CD14-positive monocyte (primary cell): ENCODE data around the gene KCNQ1. TPM values are rescaled to one million over a fixed set of nuclear protein-coding genes. Genes with fewer than 3 reads are reported as not detected.
A peak's percentile ranks its signal among the peaks of the same experiment; 100 is the strongest.

Experiments used
- DNase-seq, 3 donors: peaks; one replicate each; pipeline ENCODE4 v3.0.0-alpha.2; 2011 to 2022
- H2AFZ ChIP-seq: 2 replicates; pipeline ENCODE4 v1.6.0; 2012; ENCODE audit warnings: mild to moderate bottlenecking, low read depth, low read length, inconsistent platforms; ENCODE audit not compliant: insufficient read depth, poor library complexity, severe bottlenecking
- H3K27ac ChIP-seq, 2 donors: 1 replicate in 1 of 2; 2 replicates in 1 of 2; pipeline ENCODE4 v1.5.1; 2012 to 2013; ENCODE audit warnings: low read length in 2 of 2, control low read depth in 1 of 2, inconsistent platforms in 1 of 2, low read depth in 1 of 2, mild to moderate bottlenecking in 1 of 2
- H3K27me3 ChIP-seq, 2 donors: one replicate each; pipeline versions ENCODE4 v1.6.0 to v1.6.1; 2011 to 2013; ENCODE audit warnings: low read length in 2 of 2; ENCODE audit not compliant: control insufficient read depth in 2 of 2, insufficient read depth in 2 of 2
- H3K36me3 ChIP-seq, 2 donors: replicated peaks in 1 of 2; 1 replicate in 1 of 2; 2 replicates in 1 of 2; pipeline versions ENCODE4 v1.5.1 to v1.6.1; 2012 to 2013; ENCODE audit warnings: low read length in 2 of 2, control low read depth in 1 of 2, inconsistent platforms in 1 of 2, mild to moderate bottlenecking in 1 of 2; ENCODE audit not compliant: insufficient read depth in 2 of 2, control insufficient read depth in 1 of 2
- H3K4me1 ChIP-seq, 2 donors: 1 replicate in 1 of 2; 2 replicates in 1 of 2; pipeline versions ENCODE4 v1.5.1 to v1.6.1; 2012 to 2013; ENCODE audit warnings: low read length in 2 of 2, control low read depth in 1 of 2, inconsistent platforms in 1 of 2, mild to moderate bottlenecking in 1 of 2, moderate library complexity in 1 of 2; ENCODE audit not compliant: insufficient read depth in 2 of 2, control insufficient read depth in 1 of 2
- H3K4me2 ChIP-seq: replicated peaks from 2 replicates; pipeline ENCODE3; 2012; ENCODE audit warnings: low read length, moderate library complexity, mild to moderate bottlenecking; ENCODE audit not compliant: poor library complexity, severe bottlenecking; ENCODE audit errors: extremely low read depth
- H3K4me3 ChIP-seq, 3 experiments: fragments of 200-600 bp in 1 of 3; sonication (generic) in 1 of 3; replicated peaks in 1 of 3; 1 replicate in 2 of 3; 2 replicates in 1 of 3; pipeline ENCODE4 v1.5.1; 2011 to 2013; ENCODE audit warnings: low read length in 3 of 3, mild to moderate bottlenecking in 3 of 3, control low read depth in 2 of 3, low read depth in 2 of 3, inconsistent platforms in 1 of 3, moderate library complexity in 1 of 3
- H3K79me2 ChIP-seq: 2 replicates; pipeline ENCODE4 v1.6.0; 2012; ENCODE audit warnings: mild to moderate bottlenecking, control low read depth, inconsistent platforms, low read length, moderate library complexity; ENCODE audit not compliant: insufficient read depth
- H3K9ac ChIP-seq: 2 replicates; pipeline ENCODE4 v1.6.0; 2017; ENCODE audit warnings: low read length, mild to moderate bottlenecking; ENCODE audit not compliant: insufficient read depth, poor library complexity, severe bottlenecking
- H3K9me3 ChIP-seq, 2 donors: replicated peaks in 1 of 2; 1 replicate in 1 of 2; 2 replicates in 1 of 2; pipeline versions ENCODE4 v1.5.1 to v1.6.1; 2012 to 2013; ENCODE audit warnings: low read length in 2 of 2, control low read depth in 1 of 2; ENCODE audit not compliant: control insufficient read depth in 1 of 2, insufficient read depth in 1 of 2
- H4K20me1 ChIP-seq: 2 replicates; pipeline ENCODE4 v1.6.0; 2012; ENCODE audit warnings: mild to moderate bottlenecking, low read length, control low read depth, moderate library complexity; ENCODE audit not compliant: insufficient read depth
- H3K27ac Mint-ChIP-seq, 7 donors: one replicate each; pipeline ENCODE4 v1.8.0; 2020; ENCODE audit warnings: mild to moderate bottlenecking in 7 of 7, mixed read lengths in 7 of 7, moderate library complexity in 6 of 7, inconsistent platforms in 2 of 7
- H3K27me3 Mint-ChIP-seq, 3 donors: one replicate each; pipeline ENCODE4 v1.8.0; 2021 to 2022; ENCODE audit warnings: low read depth in 3 of 3, mild to moderate bottlenecking in 3 of 3, mixed read lengths in 3 of 3, moderate library complexity in 3 of 3, inconsistent platforms in 1 of 3
- H3K36me3 Mint-ChIP-seq, 2 donors: one replicate each; pipeline ENCODE4 v1.8.0; 2020; ENCODE audit warnings: mixed read lengths in 2 of 2, inconsistent platforms in 1 of 2, mild to moderate bottlenecking in 1 of 2
- H3K4me1 Mint-ChIP-seq: one replicate; pipeline ENCODE4 v1.8.0; 2020; ENCODE audit warnings: mild to moderate bottlenecking, mixed read lengths
- H3K4me3 Mint-ChIP-seq, 2 donors: one replicate each; pipeline ENCODE4 v1.8.0; 2020; ENCODE audit warnings: mild to moderate bottlenecking in 2 of 2, mixed read lengths in 2 of 2, moderate library complexity in 1 of 2
- H3K9me3 Mint-ChIP-seq, 7 donors: one replicate each; pipeline ENCODE4 v1.8.0; 2020 to 2022; ENCODE audit warnings: mixed read lengths in 7 of 7, mild to moderate bottlenecking in 6 of 7, moderate library complexity in 6 of 7, inconsistent platforms in 2 of 7
- CTCF ChIP-seq: fragments of 200-600 bp; IDR thresholded peaks from one replicate; pipeline ENCODE4 v1.8.0; 2022; ENCODE audit warnings: antibody characterized with exemption, mild to moderate bottlenecking
- WGBS: methylation state at CpG from one replicate; pipeline ENCODE4 v1.1.5; 2013; ENCODE audit warnings: missing lambda C conversion rate; ENCODE audit not compliant: insufficient coverage; 5-methylcytosine and 5-hydroxymethylcytosine counted together
- intact Hi-C, 2 donors: fragments of 100-400 bp; cut with micrococcal nuclease; formaldehyde crosslinking; loops; one replicate each; pipeline versions ENCODE4 v1.15.0 to v1.15.1; 2023
- polyA plus RNA-seq, 3 donors: library from polyadenylated mRNA; depleted of rRNA in 1 of 3; unstranded in 2 of 3; stranded (reverse) in 1 of 3; fragments of 300-500 nt in 2 of 3; fragments of >200 nt in 1 of 3; fragmentation: Illumina TruSeq in 2 of 3; gene quantifications; 1 replicate in 2 of 3; 2 replicates in 1 of 3; pipeline ENCODE4 v1.2.3, GENCODE V29; 2012 to 2021

The KCNQ1 gene
- polyA plus RNA-seq, 3 donors: 14.9 to 31.8 (median 21.6) TPM

- DNase-seq: peak in 1 of 3 donors; percentile 1
- peak overlapping the region in 1 of 7 donors; percentile 76 for H3K27ac Mint-ChIP-seq
- no peak overlapping the region for H3K9ac ChIP-seq
Observed at GRCh38 chr11:2592559-2593392, 148.0 kb downstream of the KCNQ1 start.

More at GRCh38 chr11:2592559-2593392, 148.0 kb downstream of the KCNQ1 start:
- Histone ChIP-seq H4K20me1 (peaks cover 53% of the 10 kb centered on the region), H3K4me3 (no peak overlapping the region), H2AFZ (no peak overlapping the region), H3K79me2 (no peaks in the 10 kb centered on the region), H3K36me3 (peaks cover 51 to 66% of the 10 kb centered on the region in 2 donors), H3K9me3 (peaks cover 0 to 6% of the 10 kb centered on the region in 2 donors), H3K27ac (no peak overlapping the region), H3K4me2 (no peak overlapping the region), H3K27me3 (no peaks in the 10 kb centered on the region), H3K4me1 (no peaks in the 10 kb centered on the region)
- TF ChIP-seq CTCF: no peak
- intact Hi-C loops: no loop called here
- Mint-ChIP-seq H3K27me3 (peaks cover 0 to 3% (median 0%) of the 10 kb centered on the region in 3 donors), H3K4me1 (no peaks in the 10 kb centered on the region), H3K9me3 (peaks cover 4 to 10% (median 7%) of the 10 kb centered on the region in 7 donors), H3K36me3 (peaks cover 70 to 74% of the 10 kb centered on the region in 2 donors), H3K4me3 (no peak overlapping the region)
- 97% methylated on average over 14 of the region's 16 CpGs for WGBS
